ENCODE results near the gene CBLL2. TPM values are rescaled to one million over a fixed set of nuclear protein-coding genes. Genes with fewer than 3 reads are reported as not detected.

CBLL2 gene
- total and polyA plus RNA-seq, 10 of the 15 experiments (the other 5 are each of a cell fraction or from before 2014, with no cell fraction given) = 0.12 to 0.17 TPM; not detected in 8

GRCh38 chrX:22237479-22237878 is 35.2 kb upstream of the CBLL2 start:
- in situ Hi-C loops (cut with MboI) = no loop called here
- H3K9ac ChIP-seq (ENCODE audit: control insufficient read depth, insufficient read depth, low read length) = no peak overlapping the region
- H3K4me3 ChIP-seq = no peak overlapping the region
- DNase-seq (ENCODE audit: low read depth, low spot score) (no peak), FAIRE-seq (no peak), ATAC-seq (no peak)
- WGBS (ENCODE audit: insufficient coverage, insufficient replicate concordance, low lambda C conversion rate, missing lambda C conversion rate) = 3% methylated on average over 2 of the region's 2 CpGs
- no peaks in the 10 kb centered on the region for H3K9me3 ChIP-seq (replicated peaks; ENCODE audit: control insufficient read depth, insufficient read depth, low read length)
- no peak overlapping the region for H3K4me2 ChIP-seq (ENCODE audit: control insufficient read depth, insufficient read depth)
- H3K79me2 ChIP-seq (ENCODE audit: control insufficient read depth, insufficient read depth, low read length) = no peaks in the 10 kb centered on the region
- ChIA-PET RAD21 (ENCODE audit: unreplicated experiment) (no interaction called here), CTCF (no interaction called here), POLR2A (no interaction called here), SMC1A (ENCODE audit: uncharacterized antibody, unreplicated experiment) (no interaction called here)
- no TSS peak for BruUV-seq (replicated peaks)
- intact Hi-C loops (cut with micrococcal nuclease; ENCODE audit: unreplicated experiment) = no loop called here
- no peaks in the 10 kb centered on the region for H3K4me1 ChIP-seq (ENCODE audit: control insufficient read depth, insufficient read depth, low read length)
- no peak overlapping the region for H2AFZ ChIP-seq (ENCODE audit: control insufficient read depth, low read depth, low read length)
- H4K20me1 ChIP-seq (ENCODE audit: control insufficient read depth, insufficient read depth) = no peaks in the 10 kb centered on the region
- TF ChIP-seq, protein P1, sequence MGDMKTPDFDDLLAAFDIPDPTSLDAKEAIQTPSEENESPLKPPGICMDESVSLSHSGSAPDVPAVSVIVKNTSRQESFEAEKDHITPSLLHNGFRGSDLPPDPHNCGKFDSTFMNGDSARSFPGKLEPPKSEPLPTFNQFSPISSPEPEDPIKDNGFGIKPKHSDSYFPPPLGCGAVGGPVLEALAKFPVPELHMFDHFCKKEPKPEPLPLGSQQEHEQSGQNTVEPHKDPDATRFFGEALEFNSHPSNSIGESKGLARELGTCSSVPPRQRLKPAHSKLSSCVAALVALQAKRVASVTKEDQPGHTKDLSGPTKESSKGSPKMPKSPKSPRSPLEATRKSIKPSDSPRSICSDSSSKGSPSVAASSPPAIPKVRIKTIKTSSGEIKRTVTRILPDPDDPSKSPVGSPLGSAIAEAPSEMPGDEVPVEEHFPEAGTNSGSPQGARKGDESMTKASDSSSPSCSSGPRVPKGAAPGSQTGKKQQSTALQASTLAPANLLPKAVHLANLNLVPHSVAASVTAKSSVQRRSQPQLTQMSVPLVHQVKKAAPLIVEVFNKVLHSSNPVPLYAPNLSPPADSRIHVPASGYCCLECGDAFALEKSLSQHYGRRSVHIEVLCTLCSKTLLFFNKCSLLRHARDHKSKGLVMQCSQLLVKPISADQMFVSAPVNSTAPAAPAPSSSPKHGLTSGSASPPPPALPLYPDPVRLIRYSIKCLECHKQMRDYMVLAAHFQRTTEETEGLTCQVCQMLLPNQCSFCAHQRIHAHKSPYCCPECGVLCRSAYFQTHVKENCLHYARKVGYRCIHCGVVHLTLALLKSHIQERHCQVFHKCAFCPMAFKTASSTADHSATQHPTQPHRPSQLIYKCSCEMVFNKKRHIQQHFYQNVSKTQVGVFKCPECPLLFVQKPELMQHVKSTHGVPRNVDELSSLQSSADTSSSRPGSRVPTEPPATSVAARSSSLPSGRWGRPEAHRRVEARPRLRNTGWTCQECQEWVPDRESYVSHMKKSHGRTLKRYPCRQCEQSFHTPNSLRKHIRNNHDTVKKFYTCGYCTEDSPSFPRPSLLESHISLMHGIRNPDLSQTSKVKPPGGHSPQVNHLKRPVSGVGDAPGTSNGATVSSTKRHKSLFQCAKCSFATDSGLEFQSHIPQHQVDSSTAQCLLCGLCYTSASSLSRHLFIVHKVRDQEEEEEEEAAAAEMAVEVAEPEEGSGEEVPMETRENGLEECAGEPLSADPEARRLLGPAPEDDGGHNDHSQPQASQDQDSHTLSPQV (IDR thresholded peaks at IDR 0.05) = no peak
- TF ChIP-seq, protein P2, sequence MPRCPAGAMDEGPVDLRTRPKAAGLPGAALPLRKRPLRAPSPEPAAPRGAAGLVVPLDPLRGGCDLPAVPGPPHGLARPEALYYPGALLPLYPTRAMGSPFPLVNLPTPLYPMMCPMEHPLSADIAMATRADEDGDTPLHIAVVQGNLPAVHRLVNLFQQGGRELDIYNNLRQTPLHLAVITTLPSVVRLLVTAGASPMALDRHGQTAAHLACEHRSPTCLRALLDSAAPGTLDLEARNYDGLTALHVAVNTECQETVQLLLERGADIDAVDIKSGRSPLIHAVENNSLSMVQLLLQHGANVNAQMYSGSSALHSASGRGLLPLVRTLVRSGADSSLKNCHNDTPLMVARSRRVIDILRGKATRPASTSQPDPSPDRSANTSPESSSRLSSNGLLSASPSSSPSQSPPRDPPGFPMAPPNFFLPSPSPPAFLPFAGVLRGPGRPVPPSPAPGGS (IDR thresholded peaks at IDR 0.05; ENCODE audit: borderline replicate concordance, insufficient read depth, low read depth, low read length, poor library complexity, severe bottlenecking) = no peak
- TF ChIP-seq JUNB (IDR thresholded peaks at IDR 0.05) = no peak
- TF ChIP-seq, protein P3, sequence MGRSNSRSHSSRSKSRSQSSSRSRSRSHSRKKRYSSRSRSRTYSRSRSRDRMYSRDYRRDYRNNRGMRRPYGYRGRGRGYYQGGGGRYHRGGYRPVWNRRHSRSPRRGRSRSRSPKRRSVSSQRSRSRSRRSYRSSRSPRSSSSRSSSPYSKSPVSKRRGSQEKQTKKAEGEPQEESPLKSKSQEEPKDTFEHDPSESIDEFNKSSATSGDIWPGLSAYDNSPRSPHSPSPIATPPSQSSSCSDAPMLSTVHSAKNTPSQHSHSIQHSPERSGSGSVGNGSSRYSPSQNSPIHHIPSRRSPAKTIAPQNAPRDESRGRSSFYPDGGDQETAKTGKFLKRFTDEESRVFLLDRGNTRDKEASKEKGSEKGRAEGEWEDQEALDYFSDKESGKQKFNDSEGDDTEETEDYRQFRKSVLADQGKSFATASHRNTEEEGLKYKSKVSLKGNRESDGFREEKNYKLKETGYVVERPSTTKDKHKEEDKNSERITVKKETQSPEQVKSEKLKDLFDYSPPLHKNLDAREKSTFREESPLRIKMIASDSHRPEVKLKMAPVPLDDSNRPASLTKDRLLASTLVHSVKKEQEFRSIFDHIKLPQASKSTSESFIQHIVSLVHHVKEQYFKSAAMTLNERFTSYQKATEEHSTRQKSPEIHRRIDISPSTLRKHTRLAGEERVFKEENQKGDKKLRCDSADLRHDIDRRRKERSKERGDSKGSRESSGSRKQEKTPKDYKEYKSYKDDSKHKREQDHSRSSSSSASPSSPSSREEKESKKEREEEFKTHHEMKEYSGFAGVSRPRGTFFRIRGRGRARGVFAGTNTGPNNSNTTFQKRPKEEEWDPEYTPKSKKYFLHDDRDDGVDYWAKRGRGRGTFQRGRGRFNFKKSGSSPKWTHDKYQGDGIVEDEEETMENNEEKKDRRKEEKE (IDR thresholded peaks at IDR 0.05) = no peak
- TF ChIP-seq RBBP5 (conservative IDR thresholded peaks at IDR 0.05) = no peak
- TF ChIP-seq NBN (IDR thresholded peaks at IDR 0.05) = no peak
- no peak for TF ChIP-seq FOXM1 (IDR thresholded peaks at IDR 0.05; ENCODE audit: low read depth, low read length)
- no peak for TF ChIP-seq SPI1 (IDR thresholded peaks at IDR 0.05; ENCODE audit: borderline replicate concordance, insufficient read depth, low read depth, low read length)
- TF ChIP-seq HDAC6 (IDR thresholded peaks at IDR 0.05; ENCODE audit: unreplicated experiment) = no peak
- no peak for TF ChIP-seq ASH2L (IDR thresholded peaks at IDR 0.05; ENCODE audit: borderline replicate concordance, low read depth)
- no peaks in the 10 kb centered on the region for H3K27me3 ChIP-seq (replicated peaks in 1 of 2; ENCODE audit: control insufficient read depth in 2 of 2, insufficient read depth in 2 of 2, low read length in 1 of 2)
- H3K27ac ChIP-seq (ENCODE audit: control insufficient read depth, insufficient read depth) = no peak overlapping the region
- H3K36me3 ChIP-seq (ENCODE audit: control insufficient read depth in 2 of 2, insufficient read depth in 2 of 2, low read length in 1 of 2) = no peaks in the 10 kb centered on the region

All from GM12878 (cell line).